T-helper 2 cell treated with Interferon-gamma antibody and Interleukin-4, amounts not matched to agents 5 μg/mL and 100 μg/mL, for 36 hours (primary cell): Measurements from ENCODE around the gene KCNH2.
"Not testable (repeated sequence)": the region's sequence is repeated elsewhere in the genome, so short reads cannot be mapped to it uniquely, and the experiment has no call there.

ENCODE experiments used
- DNase-seq: peaks from one replicate; pipeline ENCODE4 v3.0.0; 2021; ENCODE audit warnings: low spot score
- H3K27ac Mint-ChIP-seq: one replicate; pipeline ENCODE4 v1.8.0; 2021; ENCODE audit warnings: mild to moderate bottlenecking, mixed read lengths
- H3K27me3 Mint-ChIP-seq: one replicate; pipeline ENCODE4 v1.8.0; 2021; ENCODE audit warnings: low read depth, mixed read lengths
- H3K36me3 Mint-ChIP-seq: one replicate; pipeline ENCODE4 v1.8.0; 2021; ENCODE audit warnings: low read depth, mixed read lengths
- H3K4me1 Mint-ChIP-seq: one replicate; pipeline ENCODE4 v1.8.0; 2021; ENCODE audit warnings: low read depth, mixed read lengths
- H3K4me3 Mint-ChIP-seq: one replicate; pipeline ENCODE4 v1.8.0; 2022; ENCODE audit warnings: mild to moderate bottlenecking, moderate library complexity, mixed read lengths
- H3K9me3 Mint-ChIP-seq: one replicate; pipeline ENCODE4 v1.8.0; 2021; ENCODE audit warnings: mixed read lengths

Gene KCNH2

GRCh38 chr7:150912427-150912826 lies 65.7 kb downstream of the KCNH2 start:
- Mint-ChIP-seq H3K27me3 (peaks cover 13% of the 10 kb centered on the region), H3K4me3 (no peak overlapping the region), H3K36me3 (no peaks in the 10 kb centered on the region), H3K27ac (no peak overlapping the region), H3K4me1 (peaks cover 7% of the 10 kb centered on the region), H3K9me3 (no peaks in the 10 kb centered on the region)
- DNase-seq, result no peak

DNA sequence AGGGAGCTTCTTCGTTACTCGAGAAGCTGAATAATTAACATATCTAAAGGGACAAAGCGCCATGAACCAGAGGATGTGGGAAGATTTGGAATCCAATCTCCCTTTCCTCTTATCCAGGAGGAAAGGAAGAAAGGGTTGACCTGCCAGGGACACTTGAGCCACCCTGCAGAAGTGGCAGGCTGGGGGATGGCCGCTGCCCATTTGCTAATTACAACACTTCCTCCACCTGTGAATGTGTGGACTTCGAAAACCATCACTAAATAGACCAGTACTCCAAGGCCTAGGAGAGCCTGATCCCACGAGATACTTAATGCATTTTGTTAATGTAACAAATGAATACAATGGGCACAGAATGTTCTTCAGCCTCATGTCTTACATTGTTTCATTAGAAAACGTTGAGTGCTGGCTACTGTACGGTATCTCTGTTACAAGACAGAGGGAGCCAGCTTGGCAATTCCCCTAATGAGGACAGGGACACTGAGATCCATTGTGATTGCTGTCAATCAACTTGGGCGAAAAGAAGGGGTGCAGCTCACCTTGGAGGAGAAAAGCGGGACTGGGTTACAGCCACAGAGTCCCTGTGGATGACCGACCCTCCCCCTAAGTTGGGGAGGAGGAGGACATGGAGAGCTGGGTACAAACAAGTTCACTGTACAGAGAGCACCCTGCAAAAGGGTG lies 66.4 kb downstream of the KCNH2 start:
- Mint-ChIP-seq H3K4me3 (no peak overlapping the region), H3K36me3 (no peaks in the 10 kb centered on the region), H3K27ac (no peak overlapping the region), H3K4me1 (peaks cover 7% of the 10 kb centered on the region), H3K27me3 (peaks cover 13% of the 10 kb centered on the region), H3K9me3 (no peaks in the 10 kb centered on the region)
- no peak for DNase-seq

DNA sequence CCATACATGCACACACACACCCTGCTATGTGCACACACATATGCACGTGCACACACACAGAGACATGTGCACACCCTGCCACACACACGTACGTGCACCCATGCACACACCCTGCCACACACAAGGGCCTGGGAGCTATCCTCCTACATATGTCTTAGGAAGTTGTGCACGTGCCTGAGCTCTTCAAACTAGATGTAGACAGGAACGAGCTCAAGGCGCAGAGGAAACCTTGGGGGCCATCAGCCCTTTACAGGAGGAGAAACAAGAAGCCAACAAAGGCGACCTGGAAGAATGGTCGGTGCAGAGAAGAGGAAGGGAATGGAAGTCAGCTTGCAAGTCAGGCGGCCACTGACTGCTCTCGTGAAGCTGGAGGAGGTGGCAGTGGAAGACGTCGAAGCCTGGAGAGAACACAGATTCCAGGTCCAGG lies 67.1 kb downstream of the KCNH2 start:
- Mint-ChIP-seq H3K9me3 (no peaks in the 10 kb centered on the region), H3K27ac (no peak overlapping the region), H3K4me3 (no peak overlapping the region), H3K4me1 (peaks cover 7% of the 10 kb centered on the region), H3K36me3 (no peaks in the 10 kb centered on the region), H3K27me3 (peaks cover 17% of the 10 kb centered on the region)
- no peak for DNase-seq

- H3K27me3 Mint-ChIP-seq, result peaks cover 23% of the 10 kb centered on the region
- not testable (repeated sequence) for H3K4me3 Mint-ChIP-seq, H3K4me1 Mint-ChIP-seq, H3K36me3 Mint-ChIP-seq, DNase-seq, H3K27ac Mint-ChIP-seq, H3K9me3 Mint-ChIP-seq
Measured at GRCh38 chr7:150910305-150910995, 67.7 kb downstream of the KCNH2 start.

GRCh38 chr7:150909200-150909995 lies 68.7 kb downstream of the KCNH2 start:
- no peak overlapping the region for H3K27ac Mint-ChIP-seq
- no peak overlapping the region for H3K4me3 Mint-ChIP-seq
- no peaks in the 10 kb centered on the region for H3K9me3 Mint-ChIP-seq
- no peaks in the 10 kb centered on the region for H3K36me3 Mint-ChIP-seq
- DNase-seq, result no peak
- H3K4me1 Mint-ChIP-seq, result peaks cover 7% of the 10 kb centered on the region
- H3K27me3 Mint-ChIP-seq, result peaks cover 28% of the 10 kb centered on the region

DNA sequence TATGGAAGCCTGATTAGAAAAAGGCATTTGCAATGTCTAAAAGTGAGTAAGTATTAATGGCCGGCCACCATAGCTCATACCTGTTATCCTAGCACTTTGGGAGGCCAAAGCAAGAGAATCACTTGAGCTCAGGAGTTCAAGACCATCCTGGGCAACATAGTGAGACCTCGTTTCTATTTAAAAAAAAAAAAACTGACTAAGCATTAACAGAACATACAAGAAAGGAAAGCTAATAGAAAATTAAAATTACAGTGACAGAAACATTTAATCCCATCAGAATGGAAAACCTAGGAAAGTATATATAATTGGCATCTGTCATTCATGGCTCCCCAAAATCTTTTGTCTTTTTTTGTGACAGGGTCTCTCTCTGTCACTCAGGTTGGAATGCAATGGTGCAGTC lies 69.9 kb downstream of the KCNH2 start:
- Mint-ChIP-seq H3K36me3 (no peaks in the 10 kb centered on the region), H3K4me3 (no peak overlapping the region), H3K9me3 (no peaks in the 10 kb centered on the region), H3K27me3 (peaks cover 40% of the 10 kb centered on the region), H3K4me1 (peaks cover 7% of the 10 kb centered on the region), H3K27ac (no peak overlapping the region)
- DNase-seq, result no peak

DNA sequence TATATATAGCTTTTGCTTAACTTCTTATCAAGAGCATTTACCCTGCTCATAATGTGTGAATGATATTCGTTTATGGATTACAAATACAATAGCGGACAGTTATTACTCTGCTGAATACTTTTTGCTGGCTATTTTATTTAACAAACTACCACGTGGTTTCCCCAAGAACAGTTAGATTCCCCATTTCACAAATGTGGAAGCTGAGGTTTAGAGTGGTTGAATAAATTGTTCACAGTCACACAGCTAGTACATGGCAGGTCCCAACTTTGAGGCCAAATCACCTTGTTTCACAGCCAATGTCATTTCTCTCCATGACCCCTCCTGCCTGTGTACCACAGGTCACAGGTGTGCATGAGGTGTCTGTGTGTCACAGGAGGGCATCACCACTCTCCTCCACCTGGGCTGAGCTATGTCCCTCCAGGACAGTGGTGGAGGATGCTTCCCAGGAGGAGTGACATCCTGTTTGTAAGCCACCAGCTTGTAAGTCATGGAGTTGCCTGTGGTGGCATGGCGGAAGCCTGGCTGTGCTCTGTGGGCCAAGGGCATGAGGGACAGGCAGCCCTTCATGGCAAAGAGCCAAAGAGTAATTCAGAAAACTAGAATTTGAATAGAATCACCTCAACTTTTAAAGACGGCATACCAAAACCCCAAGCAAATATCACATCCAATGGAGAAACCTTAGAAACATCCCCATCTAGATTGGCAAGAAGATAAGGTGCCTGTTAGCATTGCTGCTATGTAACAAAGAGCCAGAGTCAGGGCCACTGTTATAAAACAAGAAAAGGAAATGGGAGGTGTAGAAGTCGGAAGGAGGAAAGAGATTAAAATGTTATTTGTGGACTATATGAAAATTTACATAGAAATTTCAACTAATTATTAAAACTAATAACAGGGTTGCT lies 73.9 kb downstream of the KCNH2 start:
- Mint-ChIP-seq H3K9me3 (no peaks in the 10 kb centered on the region), H3K27ac (no peak overlapping the region), H3K36me3 (no peaks in the 10 kb centered on the region), H3K27me3 (peaks cover 57% of the 10 kb centered on the region), H3K4me1 (peaks cover 4% of the 10 kb centered on the region), H3K4me3 (no peak overlapping the region)
- DNase-seq, result no peak

DNA sequence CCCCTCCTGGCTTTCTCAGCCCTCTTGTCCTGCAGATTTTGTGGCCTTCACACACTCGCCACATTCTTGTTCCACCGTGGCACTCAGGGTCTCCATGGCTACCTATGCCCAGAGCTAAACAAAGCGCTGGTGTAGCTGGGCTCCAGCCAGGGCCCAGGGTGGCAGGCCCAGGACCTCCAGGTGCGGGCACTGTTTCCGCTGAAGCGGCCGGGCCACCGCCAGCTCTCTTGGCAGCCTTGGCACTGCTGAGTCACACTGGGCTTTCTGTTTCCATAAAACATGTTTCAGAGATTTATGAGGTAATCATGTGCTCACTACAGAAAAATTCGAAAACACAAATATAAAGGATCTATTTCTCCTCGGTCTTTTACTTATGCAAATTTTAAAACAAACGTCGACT lies 74.5 kb downstream of the KCNH2 start:
- no peak for DNase-seq
- H3K4me1 Mint-ChIP-seq, result no peaks in the 10 kb centered on the region
- H3K36me3 Mint-ChIP-seq, result no peaks in the 10 kb centered on the region
- no peak overlapping the region for H3K27ac Mint-ChIP-seq
- H3K4me3 Mint-ChIP-seq, result no peak overlapping the region
- H3K27me3 Mint-ChIP-seq, result peaks cover 60% of the 10 kb centered on the region
- H3K9me3 Mint-ChIP-seq, result no peaks in the 10 kb centered on the region

GRCh38 chr7:150902078-150903033 lies 75.8 kb downstream of the KCNH2 start:
- no peaks in the 10 kb centered on the region for H3K36me3 Mint-ChIP-seq
- no peak for DNase-seq
- H3K4me1 Mint-ChIP-seq, result no peaks in the 10 kb centered on the region
- no peak overlapping the region for H3K27ac Mint-ChIP-seq
- H3K4me3 Mint-ChIP-seq, result no peak overlapping the region
- no peaks in the 10 kb centered on the region for H3K9me3 Mint-ChIP-seq
- H3K27me3 Mint-ChIP-seq, result peaks cover 63% of the 10 kb centered on the region

DNA sequence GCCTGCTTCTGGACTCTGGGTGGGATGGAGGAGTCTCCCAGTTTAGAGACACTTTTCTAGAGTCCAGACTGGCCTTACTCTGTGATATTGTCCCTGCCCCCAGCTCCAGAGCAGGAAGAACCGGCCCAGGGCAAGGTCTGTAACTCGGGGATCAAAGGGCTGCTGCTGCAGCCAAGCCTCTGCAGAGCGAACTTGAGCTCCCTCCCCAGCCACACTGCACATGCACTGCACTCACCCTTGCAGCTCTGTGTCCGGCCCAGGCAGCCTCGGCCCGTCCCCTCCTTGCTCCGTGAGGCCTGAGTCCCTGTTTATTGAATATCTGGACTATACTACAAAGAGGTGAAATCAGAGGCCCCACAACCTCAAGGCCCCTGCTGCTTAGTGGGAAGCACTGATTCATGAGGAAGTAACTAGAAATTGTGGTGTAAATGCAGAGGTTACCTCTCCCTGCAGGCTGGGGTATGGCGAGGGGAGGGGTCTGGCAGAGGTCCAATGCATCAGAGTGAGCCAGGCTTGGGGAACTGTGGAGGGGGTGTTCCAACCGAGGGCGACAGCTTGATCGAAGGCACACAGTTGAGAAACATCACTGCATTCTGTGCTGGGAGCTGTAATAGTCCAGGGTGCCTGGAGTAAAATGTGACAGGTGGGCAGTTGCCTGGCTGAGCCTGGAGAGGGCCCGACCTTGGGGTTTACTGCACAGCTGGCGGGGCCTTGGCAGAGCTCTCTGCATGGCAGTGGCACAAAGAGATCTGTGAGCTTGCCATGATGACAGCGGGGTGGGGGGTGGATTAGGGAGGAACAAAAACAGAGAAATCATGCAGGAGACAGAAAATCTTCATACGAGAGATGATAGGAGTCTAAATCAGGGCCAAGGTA lies 76.7 kb downstream of the KCNH2 start:
- H3K9me3 Mint-ChIP-seq, result no peaks in the 10 kb centered on the region
- no peak for DNase-seq
- no peak overlapping the region for H3K27ac Mint-ChIP-seq
- no peak overlapping the region for H3K4me3 Mint-ChIP-seq
- H3K27me3 Mint-ChIP-seq, result peaks cover 63% of the 10 kb centered on the region
- H3K4me1 Mint-ChIP-seq, result no peaks in the 10 kb centered on the region
- H3K36me3 Mint-ChIP-seq, result no peaks in the 10 kb centered on the region

DNA sequence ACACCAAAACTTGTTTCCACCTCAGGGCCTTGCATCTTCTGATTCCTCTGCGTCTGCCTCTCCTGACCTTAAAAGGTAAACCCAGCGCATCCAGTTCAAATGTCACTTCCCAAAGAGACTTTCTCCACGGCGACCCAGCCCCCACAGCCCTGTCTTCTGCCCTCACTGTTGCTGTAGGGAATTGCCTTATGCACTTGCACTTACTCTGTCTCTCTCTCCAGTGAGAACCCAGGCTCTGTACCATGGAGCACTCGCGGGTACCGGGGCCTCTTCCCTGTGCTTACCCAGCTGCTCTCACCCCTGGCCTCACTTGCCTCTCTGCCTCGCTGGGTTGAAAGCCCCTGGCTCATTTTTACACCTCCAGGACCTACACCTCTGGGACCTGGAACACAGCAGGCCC lies 77.4 kb downstream of the KCNH2 start:
- Mint-ChIP-seq H3K4me3 (no peak overlapping the region), H3K36me3 (no peaks in the 10 kb centered on the region), H3K4me1 (no peaks in the 10 kb centered on the region), H3K27me3 (peaks cover 64% of the 10 kb centered on the region), H3K27ac (no peak overlapping the region), H3K9me3 (no peaks in the 10 kb centered on the region)
- no peak for DNase-seq

- H3K27me3 Mint-ChIP-seq, result peaks cover 60% of the 10 kb centered on the region
- H3K27ac Mint-ChIP-seq, result no peak overlapping the region
- peaks cover 7% of the 10 kb centered on the region for H3K9me3 Mint-ChIP-seq
- H3K4me1 Mint-ChIP-seq, result no peaks in the 10 kb centered on the region
- H3K36me3 Mint-ChIP-seq, result no peaks in the 10 kb centered on the region
- DNase-seq, result peak; percentile 59
- H3K4me3 Mint-ChIP-seq, result no peak overlapping the region
Measured at GRCh38 chr7:150898475-150899011, 79.6 kb downstream of the KCNH2 start.
